GM18519 (cell line): Measurements from ENCODE around the gene MVB12A.

ENCODE experiments used
- ATAC-seq: cut with Tn5 transposase; IDR thresholded peaks from one replicate; pipeline ENCODE4 v1.9.1; 2021; ENCODE audit warnings: mild to moderate bottlenecking, moderate library complexity; ENCODE audit not compliant: unreplicated experiment, low FRiP score

MVB12A gene

GRCh38 chr19:17404621-17405249 is 15.1 kb upstream of the MVB12A start:
- ATAC-seq: no peak

GRCh38 chr19:17405250-17406045 is 14.4 kb upstream of the MVB12A start, which contains the start of gene BST2:
Gene BST2, minus strand, starts transcription at chr19:17405630. Its CDS starts 55 bp downstream, at chr19:17405575.
- no peak for ATAC-seq

- no peak for ATAC-seq
Observed at GRCh38 chr19:17406046-17406886, 13.6 kb upstream of the MVB12A start.

GRCh38 chr19:17406887-17407196 is 13.0 kb upstream of the MVB12A start:
- no peak for ATAC-seq

GRCh38 chr19:17409990-17410389 is 9.9 kb upstream of the MVB12A start:
- ATAC-seq: no peak

- ATAC-seq: no peak
Observed at GRCh38 chr19:17411801-17412200, 8.0 kb upstream of the MVB12A start.

GRCh38 chr19:17414097-17414496 is 5.8 kb upstream of the MVB12A start:
- no peak for ATAC-seq

- ATAC-seq: no peak
Observed at GRCh38 chr19:17415121-17415520, 4.7 kb upstream of the MVB12A start.

GRCh38 chr19:17418710-17419109 is 1.1 kb upstream of the MVB12A start:
- ATAC-seq: no peak

GRCh38 chr19:17419154-17419620 is 660 bp upstream of the MVB12A start:
- ATAC-seq: no peak

- no peak for ATAC-seq
Observed at GRCh38 chr19:17420475-17420924, 653 bp downstream of the MVB12A start.

GRCh38 chr19:17421942-17422341 is 2.1 kb downstream of the MVB12A start:
- ATAC-seq: no peak

- no peak for ATAC-seq
Observed at GRCh38 chr19:17423429-17424208, 3.8 kb downstream of the MVB12A start.

- no peak for ATAC-seq
Observed at GRCh38 chr19:17424743-17425365, 5.0 kb downstream of the MVB12A start.

- no peak for ATAC-seq
Observed at GRCh38 chr19:17429641-17430113, 9.8 kb downstream of the MVB12A start.

GRCh38 chr19:17431417-17431816 is 11.6 kb downstream of the MVB12A start:
- no peak for ATAC-seq

GRCh38 chr19:17435218-17435617 is 15.4 kb downstream of the MVB12A start:
- no peak for ATAC-seq

GRCh38 chr19:17436094-17436873 is 16.4 kb downstream of the MVB12A start:
- ATAC-seq: no peak

- ATAC-seq: no peak
Observed at GRCh38 chr19:17436874-17437267, 17.0 kb downstream of the MVB12A start.
